SK-N-SH treated with all-trans-retinoic acid at 6 μM for 48 hours (cell line): ENCODE data around the gene NRDC.

Experiments
- ARNTL ChIP-seq: fragments of 450-650 bp; formaldehyde crosslinking; IDR thresholded peaks from 2 replicates; pipeline ENCODE4 v1.5.0; 2020; ENCODE audit warnings: low read depth, mild to moderate bottlenecking, moderate library complexity, borderline replicate concordance
- GLIS3 ChIP-seq: fragments of 250-450 bp; sonication (Bioruptor Pico); IDR thresholded peaks from 2 replicates; pipeline ENCODE4 v1.5.0; 2020; ENCODE audit warnings: mild to moderate bottlenecking, moderate library complexity
- PPARA ChIP-seq: fragments of 250-450 bp; sonication (Bioruptor Pico); IDR thresholded peaks from 2 replicates; pipeline ENCODE4 v1.5.0; 2020; ENCODE audit warnings: mild to moderate bottlenecking, borderline replicate concordance
- RARB ChIP-seq: fragments of 250-450 bp; sonication (Bioruptor Pico); IDR thresholded peaks from 2 replicates; pipeline ENCODE4 v1.8.0; 2021; ENCODE audit warnings: mild to moderate bottlenecking, moderate library complexity
- SNAI2 ChIP-seq: fragments of 250-450 bp; sonication (Bioruptor Pico); IDR thresholded peaks from 2 replicates; pipeline ENCODE4 v1.5.0; 2020; ENCODE audit warnings: mild to moderate bottlenecking, moderate library complexity
- ZNF70 ChIP-seq: fragments of 450-650 bp; formaldehyde crosslinking; IDR thresholded peaks from 2 replicates; pipeline ENCODE4 v1.5.0; 2020; ENCODE audit warnings: mild to moderate bottlenecking, moderate library complexity
- ZNF8 ChIP-seq: fragments of 450-650 bp; formaldehyde crosslinking; IDR thresholded peaks from 2 replicates; pipeline ENCODE4 v1.5.0; 2020; ENCODE audit warnings: mild to moderate bottlenecking, moderate library complexity
- TF ChIP-seq, protein P1 (sequence below): fragments of 250-450 bp; sonication (Bioruptor Pico); IDR thresholded peaks from 2 replicates; pipeline ENCODE4 v1.5.0; 2020; ENCODE audit warnings: mild to moderate bottlenecking, moderate library complexity
- TF ChIP-seq, protein P2 (sequence below): fragments of 250-450 bp; sonication (Bioruptor Pico); IDR thresholded peaks from 2 replicates; pipeline ENCODE4 v1.5.1; 2020; ENCODE audit warnings: low read depth, mild to moderate bottlenecking, moderate library complexity
- TF ChIP-seq, protein P3 (sequence below): fragments of 250-450 bp; sonication (Bioruptor Pico); IDR thresholded peaks from 2 replicates; pipeline ENCODE4 v1.5.1; 2021; ENCODE audit warnings: mild to moderate bottlenecking, moderate library complexity
- TF ChIP-seq, protein P4 (sequence below): fragments of 250-450 bp; sonication (Bioruptor Pico); IDR thresholded peaks from 2 replicates; pipeline ENCODE4 v1.8.0; 2020; ENCODE audit warnings: mild to moderate bottlenecking, moderate library complexity, borderline replicate concordance
- TF ChIP-seq, protein P5 (sequence below): fragments of 250-450 bp; sonication (Bioruptor Pico); IDR thresholded peaks from 2 replicates; pipeline ENCODE4 v1.8.0; 2021; ENCODE audit warnings: low read depth, mild to moderate bottlenecking, moderate library complexity, borderline replicate concordance

DNA sequence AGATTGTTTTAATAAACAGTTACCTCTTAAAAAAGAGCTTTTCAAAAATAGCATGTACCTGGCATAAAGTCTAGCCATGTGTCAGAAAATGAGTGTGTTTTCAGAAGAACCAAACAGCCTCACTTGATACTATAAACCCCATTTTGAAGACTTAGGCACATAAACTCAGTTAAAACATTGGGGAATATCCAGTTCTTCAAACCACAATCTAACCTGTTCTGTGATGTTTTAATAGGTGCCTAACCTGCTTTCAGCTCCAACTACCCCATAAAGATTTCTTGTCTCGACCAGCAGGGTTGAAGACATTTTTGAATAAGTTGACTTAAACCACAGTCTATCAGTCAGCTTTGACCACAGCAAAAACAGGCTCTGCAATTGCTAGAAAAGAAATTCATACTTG, 41.3 kb downstream of the NRDC start:
- TF ChIP-seq PPARA (CRISPR knock-in tag) (no peak), GLIS3 (CRISPR knock-in tag) (no peak), ZNF70 (CRISPR knock-in tag) (no peak), ARNTL (CRISPR knock-in tag) (no peak), SNAI2 (no peak), ZNF8 (CRISPR knock-in tag) (no peak), RARB (CRISPR knock-in tag) (no peak)
- TF ChIP-seq, protein P1, sequence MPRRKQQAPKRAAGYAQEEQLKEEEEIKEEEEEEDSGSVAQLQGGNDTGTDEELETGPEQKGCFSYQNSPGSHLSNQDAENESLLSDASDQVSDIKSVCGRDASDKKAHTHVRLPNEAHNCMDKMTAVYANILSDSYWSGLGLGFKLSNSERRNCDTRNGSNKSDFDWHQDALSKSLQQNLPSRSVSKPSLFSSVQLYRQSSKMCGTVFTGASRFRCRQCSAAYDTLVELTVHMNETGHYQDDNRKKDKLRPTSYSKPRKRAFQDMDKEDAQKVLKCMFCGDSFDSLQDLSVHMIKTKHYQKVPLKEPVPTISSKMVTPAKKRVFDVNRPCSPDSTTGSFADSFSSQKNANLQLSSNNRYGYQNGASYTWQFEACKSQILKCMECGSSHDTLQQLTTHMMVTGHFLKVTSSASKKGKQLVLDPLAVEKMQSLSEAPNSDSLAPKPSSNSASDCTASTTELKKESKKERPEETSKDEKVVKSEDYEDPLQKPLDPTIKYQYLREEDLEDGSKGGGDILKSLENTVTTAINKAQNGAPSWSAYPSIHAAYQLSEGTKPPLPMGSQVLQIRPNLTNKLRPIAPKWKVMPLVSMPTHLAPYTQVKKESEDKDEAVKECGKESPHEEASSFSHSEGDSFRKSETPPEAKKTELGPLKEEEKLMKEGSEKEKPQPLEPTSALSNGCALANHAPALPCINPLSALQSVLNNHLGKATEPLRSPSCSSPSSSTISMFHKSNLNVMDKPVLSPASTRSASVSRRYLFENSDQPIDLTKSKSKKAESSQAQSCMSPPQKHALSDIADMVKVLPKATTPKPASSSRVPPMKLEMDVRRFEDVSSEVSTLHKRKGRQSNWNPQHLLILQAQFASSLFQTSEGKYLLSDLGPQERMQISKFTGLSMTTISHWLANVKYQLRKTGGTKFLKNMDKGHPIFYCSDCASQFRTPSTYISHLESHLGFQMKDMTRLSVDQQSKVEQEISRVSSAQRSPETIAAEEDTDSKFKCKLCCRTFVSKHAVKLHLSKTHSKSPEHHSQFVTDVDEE (CRISPR knock-in tag) = no peak
- TF ChIP-seq, protein P2, sequence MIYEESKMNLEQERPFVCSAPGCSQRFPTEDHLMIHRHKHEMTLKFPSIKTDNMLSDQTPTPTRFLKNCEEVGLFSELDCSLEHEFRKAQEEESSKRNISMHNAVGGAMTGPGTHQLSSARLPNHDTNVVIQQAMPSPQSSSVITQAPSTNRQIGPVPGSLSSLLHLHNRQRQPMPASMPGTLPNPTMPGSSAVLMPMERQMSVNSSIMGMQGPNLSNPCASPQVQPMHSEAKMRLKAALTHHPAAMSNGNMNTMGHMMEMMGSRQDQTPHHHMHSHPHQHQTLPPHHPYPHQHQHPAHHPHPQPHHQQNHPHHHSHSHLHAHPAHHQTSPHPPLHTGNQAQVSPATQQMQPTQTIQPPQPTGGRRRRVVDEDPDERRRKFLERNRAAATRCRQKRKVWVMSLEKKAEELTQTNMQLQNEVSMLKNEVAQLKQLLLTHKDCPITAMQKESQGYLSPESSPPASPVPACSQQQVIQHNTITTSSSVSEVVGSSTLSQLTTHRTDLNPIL (CRISPR knock-in tag) = no peak
- TF ChIP-seq, protein P3, sequence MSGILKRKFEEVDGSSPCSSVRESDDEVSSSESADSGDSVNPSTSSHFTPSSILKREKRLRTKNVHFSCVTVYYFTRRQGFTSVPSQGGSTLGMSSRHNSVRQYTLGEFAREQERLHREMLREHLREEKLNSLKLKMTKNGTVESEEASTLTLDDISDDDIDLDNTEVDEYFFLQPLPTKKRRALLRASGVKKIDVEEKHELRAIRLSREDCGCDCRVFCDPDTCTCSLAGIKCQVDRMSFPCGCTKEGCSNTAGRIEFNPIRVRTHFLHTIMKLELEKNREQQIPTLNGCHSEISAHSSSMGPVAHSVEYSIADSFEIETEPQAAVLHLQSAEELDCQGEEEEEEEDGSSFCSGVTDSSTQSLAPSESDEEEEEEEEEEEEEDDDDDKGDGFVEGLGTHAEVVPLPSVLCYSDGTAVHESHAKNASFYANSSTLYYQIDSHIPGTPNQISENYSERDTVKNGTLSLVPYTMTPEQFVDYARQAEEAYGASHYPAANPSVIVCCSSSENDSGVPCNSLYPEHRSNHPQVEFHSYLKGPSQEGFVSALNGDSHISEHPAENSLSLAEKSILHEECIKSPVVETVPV (CRISPR knock-in tag) = no peak
- TF ChIP-seq, protein P4, sequence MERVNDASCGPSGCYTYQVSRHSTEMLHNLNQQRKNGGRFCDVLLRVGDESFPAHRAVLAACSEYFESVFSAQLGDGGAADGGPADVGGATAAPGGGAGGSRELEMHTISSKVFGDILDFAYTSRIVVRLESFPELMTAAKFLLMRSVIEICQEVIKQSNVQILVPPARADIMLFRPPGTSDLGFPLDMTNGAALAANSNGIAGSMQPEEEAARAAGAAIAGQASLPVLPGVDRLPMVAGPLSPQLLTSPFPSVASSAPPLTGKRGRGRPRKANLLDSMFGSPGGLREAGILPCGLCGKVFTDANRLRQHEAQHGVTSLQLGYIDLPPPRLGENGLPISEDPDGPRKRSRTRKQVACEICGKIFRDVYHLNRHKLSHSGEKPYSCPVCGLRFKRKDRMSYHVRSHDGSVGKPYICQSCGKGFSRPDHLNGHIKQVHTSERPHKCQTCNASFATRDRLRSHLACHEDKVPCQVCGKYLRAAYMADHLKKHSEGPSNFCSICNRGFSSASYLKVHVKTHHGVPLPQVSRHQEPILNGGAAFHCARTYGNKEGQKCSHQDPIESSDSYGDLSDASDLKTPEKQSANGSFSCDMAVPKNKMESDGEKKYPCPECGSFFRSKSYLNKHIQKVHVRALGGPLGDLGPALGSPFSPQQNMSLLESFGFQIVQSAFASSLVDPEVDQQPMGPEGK (CRISPR knock-in tag) = no peak
- TF ChIP-seq, protein P5, sequence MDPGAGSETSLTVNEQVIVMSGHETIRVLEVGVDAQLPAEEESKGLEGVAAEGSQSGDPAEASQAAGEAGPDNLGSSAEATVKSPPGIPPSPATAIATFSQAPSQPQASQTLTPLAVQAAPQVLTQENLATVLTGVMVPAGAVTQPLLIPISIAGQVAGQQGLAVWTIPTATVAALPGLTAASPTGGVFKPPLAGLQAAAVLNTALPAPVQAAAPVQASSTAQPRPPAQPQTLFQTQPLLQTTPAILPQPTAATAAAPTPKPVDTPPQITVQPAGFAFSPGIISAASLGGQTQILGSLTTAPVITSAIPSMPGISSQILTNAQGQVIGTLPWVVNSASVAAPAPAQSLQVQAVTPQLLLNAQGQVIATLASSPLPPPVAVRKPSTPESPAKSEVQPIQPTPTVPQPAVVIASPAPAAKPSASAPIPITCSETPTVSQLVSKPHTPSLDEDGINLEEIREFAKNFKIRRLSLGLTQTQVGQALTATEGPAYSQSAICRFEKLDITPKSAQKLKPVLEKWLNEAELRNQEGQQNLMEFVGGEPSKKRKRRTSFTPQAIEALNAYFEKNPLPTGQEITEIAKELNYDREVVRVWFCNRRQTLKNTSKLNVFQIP = no peak
